HCT116 (cell line): ENCODE measurements around the gene PAX9. TPM values are rescaled to one million over a fixed set of nuclear protein-coding genes. Genes with fewer than 3 reads are reported as not detected.

ENCODE experiments used
- ATAC-seq: fragments of 200-7000 bp; cut with Tn5 transposase; 2 replicates; pipeline ENCODE4 v1.9.1; 2020; ENCODE audit warnings: mild to moderate bottlenecking, moderate library complexity
- BruUV-seq: library from RNA; stranded (reverse); fragments of 400-500 nt; replicated peaks from 2 replicates; lab custom pipeline; 2021; lab: Mats Ljungman, UMichigan
- CTCF ChIA-PET: fragments of 300-600 bp; sonication (Branson Sonifier 250); formaldehyde crosslinking; loops from one replicate; lab custom pipeline; 2021; ENCODE audit warnings: antibody characterized with exemption; lab: Charles Lee
- POLR2A ChIA-PET: fragments of 300-600, 350-600 bp; sonication (Branson Sonifier 250); formaldehyde crosslinking; loops from one replicate; lab custom pipeline; 2021; ENCODE audit warnings: antibody characterized with exemption; lab: Charles Lee
- RAD21 ChIA-PET, 2 experiments: fragments of 300-600 bp; sonication (Branson Sonifier 250); formaldehyde crosslinking; loops; one replicate each; lab custom pipeline; 2023; ENCODE audit warnings: low total read pairs in 2 of 2; ENCODE audit not compliant: uncharacterized antibody in 2 of 2, unreplicated experiment in 2 of 2, low non-redundant PET in 1 of 2; lab: Charles Lee
- DNase-seq: peaks from one replicate; pipeline ENCODE4 v3.0.0-alpha.2; 2010; ENCODE audit warnings: low read depth, low spot score
- H2AFZ ChIP-seq: fragments of 200-600 bp; shearing (Covaris generic), sonication (generic); 2 replicates; pipeline ENCODE4 v1.6.1; 2017; ENCODE audit warnings: low read depth, mixed run types, mixed read lengths, antibody characterized with exemption, low read length; ENCODE audit not compliant: poor library complexity, severe bottlenecking
- H3K27ac ChIP-seq: 2 replicates; pipeline ENCODE4 v1.5.1; 2012; ENCODE audit warnings: low read depth, low read length
- H3K27me3 ChIP-seq: fragments of 200-600 bp; sonication (generic); 2 replicates; pipeline ENCODE4 v1.6.1; 2016; ENCODE audit warnings: mixed run types, low read length, mixed read lengths; ENCODE audit not compliant: insufficient read depth
- H3K36me3 ChIP-seq, 2 experiments: fragments of 200-500 bp in 1 of 2; fragments of 200-600 bp in 1 of 2; sonication (Bioruptor generic) in 1 of 2; sonication (generic) in 1 of 2; 2 replicates each; pipeline versions ENCODE4 v1.5.1 to v1.6.1; 2014 to 2016; ENCODE audit warnings: low read length in 2 of 2, inconsistent platforms in 1 of 2, mixed read lengths in 1 of 2, mixed run types in 1 of 2; ENCODE audit not compliant: insufficient read depth in 2 of 2, control insufficient read depth in 1 of 2
- H3K4me1 ChIP-seq, 2 experiments: fragments of 200-600 bp in 1 of 2; sonication (generic) in 1 of 2; 2 replicates each; pipeline versions ENCODE4 v1.5.1 to v1.6.1; 2012 to 2017; ENCODE audit warnings: low read length in 2 of 2, inconsistent platforms in 1 of 2, mild to moderate bottlenecking in 1 of 2, mixed read lengths in 1 of 2, mixed run types in 1 of 2, moderate library complexity in 1 of 2; ENCODE audit not compliant: insufficient read depth in 2 of 2, control insufficient read depth in 1 of 2
- H3K4me2 ChIP-seq: fragments of 200-600 bp; sonication (generic); 2 replicates; pipeline ENCODE4 v1.6.1; 2017; ENCODE audit warnings: mixed run types, low read length, mixed read lengths
- H3K4me3 ChIP-seq, 2 experiments: fragments of 200-600 bp in 1 of 2; sonication (generic) in 1 of 2; replicated peaks in 1 of 2; 2 replicates each; pipeline ENCODE4 v1.5.1; 2011 to 2016; ENCODE audit warnings: low read length in 2 of 2, control low read depth in 1 of 2, low read depth in 1 of 2, mild to moderate bottlenecking in 1 of 2, mixed read lengths in 1 of 2, mixed run types in 1 of 2
- H3K79me2 ChIP-seq: fragments of 200-600 bp; sonication (generic); 2 replicates; pipeline ENCODE4 v1.6.1; 2017; ENCODE audit warnings: mild to moderate bottlenecking, mixed run types, low read length, moderate library complexity, mixed read lengths; ENCODE audit not compliant: insufficient read depth
- H3K9ac ChIP-seq: fragments of 200-600 bp; sonication (generic); 2 replicates; pipeline ENCODE4 v1.6.1; 2016; ENCODE audit warnings: low read length, mixed read lengths
- H3K9me2 ChIP-seq: fragments of 200-600 bp; sonication (generic), shearing (Covaris generic); 2 replicates; pipeline ENCODE4 v1.6.1; 2017; ENCODE audit warnings: mixed run types, mild to moderate bottlenecking, moderate library complexity; ENCODE audit not compliant: insufficient read depth
- H3K9me3 ChIP-seq, 2 experiments: fragments of 200-500 bp in 1 of 2; fragments of 200-600 bp in 1 of 2; sonication (Bioruptor generic) in 1 of 2; sonication (generic) in 1 of 2; 2 replicates each; pipeline ENCODE4 v1.6.1; 2014 to 2017; ENCODE audit warnings: low read length in 2 of 2, mixed read lengths in 2 of 2, inconsistent platforms in 1 of 2, low read depth in 1 of 2, mild to moderate bottlenecking in 1 of 2, mixed run types in 1 of 2, moderate library complexity in 1 of 2; ENCODE audit not compliant: control insufficient read depth in 1 of 2, insufficient read depth in 1 of 2
- H4K20me1 ChIP-seq: fragments of 200-600 bp; sonication (generic), shearing (Covaris generic); 2 replicates; pipeline ENCODE4 v1.6.1; 2017; ENCODE audit warnings: mixed run types, mild to moderate bottlenecking, moderate library complexity; ENCODE audit not compliant: insufficient read depth
- EGR1 ChIP-seq: IDR thresholded peaks from 2 replicates; pipeline ENCODE4 v1.6.1; 2012; ENCODE audit warnings: low read depth
- POLR2A ChIP-seq: IDR thresholded peaks from 2 replicates; pipeline ENCODE4 v1.7.0; 2011; ENCODE audit warnings: borderline replicate concordance; ENCODE audit not compliant: insufficient read depth, insufficient read length; ENCODE audit errors: extremely low read depth
- SIN3A ChIP-seq: IDR thresholded peaks from 2 replicates; pipeline ENCODE4 v1.6.1; 2012; ENCODE audit warnings: low read depth
- SRF ChIP-seq: IDR thresholded peaks from 2 replicates; pipeline ENCODE4 v1.6.1; 2012; ENCODE audit warnings: low read depth
- intact Hi-C: fragments of 100-400 bp; cut with micrococcal nuclease; formaldehyde crosslinking; loops from 2 replicates; pipeline ENCODE4 v1.10.0; 2022
- total RNA-seq: library from RNA; stranded (reverse); gene quantifications from one replicate; pipeline ENCODE4 v1.2.1, GENCODE V29; 2021; ENCODE audit not compliant: unreplicated experiment
- TF ChIP-seq, protein P1 (sequence below): IDR thresholded peaks from 2 replicates; pipeline ENCODE4 v1.6.1; 2011; ENCODE audit warnings: mild to moderate bottlenecking, low read length, moderate library complexity; ENCODE audit not compliant: insufficient replicate concordance; ENCODE audit errors: extremely low read depth

Gene PAX9
- total RNA-seq, 1 experiment from 2014 or later: 5.2 TPM

DNA sequence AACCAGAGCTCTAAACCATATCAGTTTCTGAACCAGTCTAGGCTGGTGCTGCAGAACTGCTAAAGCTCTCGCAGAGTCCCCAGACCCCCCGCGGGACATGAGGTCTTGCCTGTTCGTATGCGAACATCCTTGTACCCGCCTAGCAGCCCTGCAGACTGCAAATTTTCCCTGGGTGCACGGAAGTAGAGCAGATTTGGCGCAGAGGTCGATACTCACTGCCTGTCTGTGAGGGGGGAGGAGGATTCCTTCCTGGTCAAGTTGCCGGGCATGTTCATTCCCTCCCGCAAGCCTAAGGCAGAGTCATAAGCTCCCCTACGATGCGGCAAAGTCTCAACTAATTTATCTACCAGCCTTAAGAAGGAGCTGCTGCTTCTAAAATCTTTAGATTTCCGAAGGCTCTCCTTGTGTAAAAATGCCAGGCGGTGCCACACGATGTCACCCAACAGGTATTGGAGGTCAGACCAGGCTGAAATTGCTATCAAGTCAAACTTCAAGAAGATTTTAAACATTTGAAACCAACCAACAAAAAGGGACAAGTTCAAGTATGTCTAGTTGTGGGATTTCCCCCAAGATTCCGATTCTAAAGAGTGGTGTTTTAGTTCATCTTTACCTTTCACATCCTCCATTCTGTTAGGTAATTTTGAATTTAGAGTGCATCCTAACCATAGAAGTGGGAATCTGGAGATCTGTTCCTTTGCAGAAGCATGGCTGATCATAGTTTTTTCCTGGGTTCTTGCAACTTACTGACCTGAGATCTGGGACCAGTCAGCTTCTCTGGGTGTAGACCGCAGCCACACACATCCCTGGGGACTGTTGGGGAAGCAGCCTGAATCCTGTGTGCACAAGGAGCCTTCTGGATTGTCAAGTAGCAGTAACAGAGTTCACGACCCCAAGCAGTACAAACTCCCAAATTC is 1.6 kb upstream of the PAX9 start:
- ATAC-seq: no peak
- no TSS peak for BruUV-seq

More for the DNA sequence above, 1.6 kb upstream of the PAX9 start:
- POLR2A ChIA-PET: no interaction called here
- Histone ChIP-seq H2AFZ (no peak overlapping the region), H3K79me2 (no peaks in the 10 kb centered on the region), H3K9ac (no peak overlapping the region), H3K9me2 (no peaks in the 10 kb centered on the region), H3K27ac (no peak overlapping the region), H3K36me3 (no peaks in the 10 kb centered on the region; a peak in 1 of 4 replicates), H3K9me3 (no peaks in the 10 kb centered on the region), H3K4me3 (no peak overlapping the region), H3K4me2 (no peak overlapping the region), H4K20me1 (no peaks in the 10 kb centered on the region), H3K27me3 (no peaks in the 10 kb centered on the region), H3K4me1 (peaks cover 9 to 21% of the 10 kb centered on the region in 2 experiments; a peak in 3 of 4 replicates)
- DNase-seq: no peak
- no peak for TF ChIP-seq EGR1
- TF ChIP-seq, protein P1, sequence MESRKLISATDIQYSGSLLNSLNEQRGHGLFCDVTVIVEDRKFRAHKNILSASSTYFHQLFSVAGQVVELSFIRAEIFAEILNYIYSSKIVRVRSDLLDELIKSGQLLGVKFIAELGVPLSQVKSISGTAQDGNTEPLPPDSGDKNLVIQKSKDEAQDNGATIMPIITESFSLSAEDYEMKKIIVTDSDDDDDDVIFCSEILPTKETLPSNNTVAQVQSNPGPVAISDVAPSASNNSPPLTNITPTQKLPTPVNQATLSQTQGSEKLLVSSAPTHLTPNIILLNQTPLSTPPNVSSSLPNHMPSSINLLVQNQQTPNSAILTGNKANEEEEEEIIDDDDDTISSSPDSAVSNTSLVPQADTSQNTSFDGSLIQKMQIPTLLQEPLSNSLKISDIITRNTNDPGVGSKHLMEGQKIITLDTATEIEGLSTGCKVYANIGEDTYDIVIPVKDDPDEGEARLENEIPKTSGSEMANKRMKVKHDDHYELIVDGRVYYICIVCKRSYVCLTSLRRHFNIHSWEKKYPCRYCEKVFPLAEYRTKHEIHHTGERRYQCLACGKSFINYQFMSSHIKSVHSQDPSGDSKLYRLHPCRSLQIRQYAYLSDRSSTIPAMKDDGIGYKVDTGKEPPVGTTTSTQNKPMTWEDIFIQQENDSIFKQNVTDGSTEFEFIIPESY: no peak
- TF ChIP-seq SRF: no peak
- no peak for TF ChIP-seq POLR2A
- no peak for TF ChIP-seq SIN3A
- CTCF ChIA-PET: interaction anchor here (1.0 kb wide), 1 partner anchor 54 kb away, joined by 4 read pairs; no protein-coding TSS in a partner anchor
- intact Hi-C loops: no loop called here
- RAD21 ChIA-PET: no interaction called here
